GM19240 (cell line): ENCODE measurements around the gene STAG1.
"Not testable (repeated sequence)": the region's sequence is repeated elsewhere in the genome, so short reads cannot be mapped to it uniquely, and the experiment has no call there.

Experiments
- DNase-seq: peaks from one replicate; pipeline ENCODE4 v3.0.0; 2011; ENCODE audit warnings: low spot score; ENCODE audit not compliant: insufficient read length

Gene STAG1

DNA sequence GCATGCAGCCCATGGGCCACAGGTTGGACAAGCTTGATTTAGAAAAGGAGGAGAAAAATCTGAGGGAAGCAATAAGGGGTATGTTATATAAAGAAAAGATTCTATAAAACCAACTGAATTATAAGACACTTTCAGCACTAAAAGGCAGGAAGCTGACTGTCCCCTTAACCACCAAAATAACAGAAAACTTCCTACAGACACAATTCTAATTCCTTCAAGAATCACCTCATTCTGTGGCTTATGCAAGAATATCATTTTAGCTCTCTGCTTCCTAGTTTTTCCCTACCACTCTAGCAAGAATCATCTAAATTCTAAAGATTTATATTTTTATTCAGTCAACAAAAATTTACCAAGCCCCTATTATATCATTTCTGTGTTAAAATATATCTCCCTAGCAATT lies 6.3 kb downstream of the STAG1 start:
- no peak for DNase-seq

DNA sequence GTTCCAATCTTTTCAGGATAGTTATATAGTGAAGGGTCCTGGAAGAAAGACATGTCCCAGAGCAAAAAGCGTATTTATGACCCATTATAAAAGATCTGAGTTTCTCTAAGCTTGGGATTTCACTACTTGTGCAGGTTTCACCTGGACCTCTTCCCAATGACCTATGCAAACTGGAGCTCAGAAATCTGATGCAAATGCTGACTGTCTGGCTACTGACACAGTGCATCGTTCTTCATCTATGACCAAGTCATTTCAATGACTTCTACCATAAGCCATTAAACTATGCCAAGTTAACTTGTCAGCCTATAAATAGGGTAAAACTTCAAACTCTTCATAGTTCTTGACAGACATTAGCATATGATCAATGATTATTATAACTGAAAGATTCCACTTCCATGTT lies 11.1 kb downstream of the STAG1 start:
- no peak for DNase-seq

- DNase-seq, result no peak
Measured at GRCh38 chr3:136740351-136740958, 11.7 kb downstream of the STAG1 start.

GRCh38 chr3:136736950-136737349 lies 15.2 kb downstream of the STAG1 start:
- not testable (repeated sequence) for DNase-seq

DNA sequence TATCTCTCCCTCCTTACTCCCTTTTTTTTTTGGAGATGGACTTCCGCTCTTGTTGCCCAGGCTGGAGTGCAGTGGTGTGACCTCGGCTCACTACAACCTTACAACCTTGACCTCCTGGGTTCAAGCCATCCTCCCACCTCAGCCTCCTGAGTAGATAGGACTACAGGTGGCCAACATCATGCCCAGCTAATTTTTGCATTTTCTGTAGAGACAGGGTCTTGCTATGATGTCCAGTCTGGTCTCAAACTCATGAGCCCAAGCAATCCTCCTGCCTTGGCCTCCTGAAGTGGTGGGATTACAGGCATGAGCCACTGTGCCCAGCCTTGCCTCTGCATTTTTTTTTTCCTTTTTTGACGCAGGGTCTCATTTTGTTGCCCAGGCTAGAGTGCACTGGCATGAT lies 17.1 kb downstream of the STAG1 start:
- DNase-seq, result no peak

GRCh38 chr3:136734382-136735070 lies 17.7 kb downstream of the STAG1 start:
- no peak for DNase-seq

GRCh38 chr3:136733317-136733833 lies 18.8 kb downstream of the STAG1 start:
- no peak for DNase-seq

DNA sequence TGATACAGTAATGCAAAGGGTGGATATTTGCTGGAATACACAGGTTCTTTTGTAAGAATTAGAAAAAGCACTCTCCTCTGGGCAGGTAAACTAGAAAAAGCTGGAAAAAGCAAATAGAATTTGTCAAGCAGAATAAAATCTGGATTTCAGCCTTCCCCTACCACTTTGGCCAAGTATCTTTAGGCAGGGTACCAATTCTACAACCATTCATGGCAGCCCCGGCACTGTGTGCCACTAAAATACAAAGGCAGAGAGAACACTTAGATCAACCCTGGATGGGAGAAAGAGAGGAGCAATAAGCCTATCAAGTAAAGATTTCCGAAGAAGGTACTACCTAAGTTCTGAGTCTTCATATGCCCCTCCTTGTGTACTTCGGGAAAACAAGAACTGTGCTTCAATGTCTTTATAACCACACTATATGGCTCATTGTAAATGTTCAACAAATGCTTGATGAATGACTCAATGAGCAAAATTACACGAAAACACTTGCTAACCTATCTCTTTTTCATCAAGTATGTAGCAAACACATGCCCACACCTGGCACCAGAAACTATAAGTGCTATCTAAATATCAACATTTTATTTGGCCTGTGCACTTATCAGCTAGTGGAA lies 20.8 kb downstream of the STAG1 start:
- no peak for DNase-seq

GRCh38 chr3:136730595-136731273 lies 21.4 kb downstream of the STAG1 start:
- no peak for DNase-seq

- no peak for DNase-seq
Measured at GRCh38 chr3:136728918-136729317, 23.3 kb downstream of the STAG1 start.

DNA sequence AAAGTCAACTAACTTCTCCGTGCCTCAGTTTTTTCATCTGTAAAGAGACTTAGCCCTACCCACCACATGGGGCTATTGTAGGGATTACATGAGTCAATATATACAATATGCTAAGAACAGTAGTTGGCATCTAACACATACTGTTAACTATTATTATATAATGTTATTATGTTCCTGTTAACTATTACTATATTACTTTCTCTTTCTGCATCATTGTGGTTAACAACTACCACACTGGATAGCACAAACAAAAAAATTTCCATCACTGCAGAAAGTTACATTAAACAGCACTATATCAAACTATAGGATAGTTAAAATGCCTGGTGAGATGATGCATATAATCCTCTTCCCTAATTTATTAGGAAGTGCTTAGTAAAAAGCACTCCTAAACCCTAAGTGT lies 23.7 kb downstream of the STAG1 start:
- DNase-seq, result no peak

DNA sequence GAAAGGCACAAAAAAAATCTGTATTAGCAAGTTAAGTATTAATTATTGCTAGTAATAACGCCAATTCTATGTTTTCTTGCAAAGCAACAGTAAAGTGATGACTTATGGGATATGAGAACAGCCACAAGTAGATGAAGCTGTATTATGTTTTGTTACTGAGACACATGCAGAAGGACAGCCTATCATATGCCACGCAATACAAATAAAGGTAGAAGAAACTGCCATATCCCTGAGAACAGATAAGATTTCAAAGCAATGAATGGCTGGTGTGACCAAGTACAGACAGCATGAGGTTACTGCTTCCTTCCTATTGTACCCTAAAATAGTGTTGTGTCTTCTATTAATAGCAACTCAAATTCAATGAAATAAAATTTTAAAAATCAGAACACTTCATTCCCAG lies 26.7 kb downstream of the STAG1 start:
- no peak for DNase-seq

DNA sequence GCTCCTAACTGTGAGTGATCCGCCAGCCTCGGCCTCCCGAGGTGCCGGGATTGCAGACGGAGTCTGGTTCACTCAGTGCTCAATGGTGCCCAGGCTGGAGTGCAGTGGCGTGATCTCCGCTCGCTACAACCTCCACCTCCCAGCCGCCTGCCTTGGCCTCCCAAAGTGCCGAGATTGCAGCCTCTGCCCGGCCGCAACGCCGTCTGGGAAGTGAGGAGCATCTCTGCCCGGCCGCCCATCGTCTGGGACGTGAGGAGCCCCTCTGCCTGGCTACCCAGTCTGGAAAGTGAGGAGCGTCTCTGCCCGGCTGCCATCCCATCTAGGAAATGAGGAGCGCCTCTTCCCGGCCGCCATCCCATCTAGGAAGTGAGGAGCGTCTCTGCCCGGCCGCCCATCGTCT lies 29.3 kb downstream of the STAG1 start:
- DNase-seq, result not testable (repeated sequence)

- DNase-seq, result not testable (repeated sequence)
Measured at GRCh38 chr3:136722399-136722798, 29.8 kb downstream of the STAG1 start.

DNA sequence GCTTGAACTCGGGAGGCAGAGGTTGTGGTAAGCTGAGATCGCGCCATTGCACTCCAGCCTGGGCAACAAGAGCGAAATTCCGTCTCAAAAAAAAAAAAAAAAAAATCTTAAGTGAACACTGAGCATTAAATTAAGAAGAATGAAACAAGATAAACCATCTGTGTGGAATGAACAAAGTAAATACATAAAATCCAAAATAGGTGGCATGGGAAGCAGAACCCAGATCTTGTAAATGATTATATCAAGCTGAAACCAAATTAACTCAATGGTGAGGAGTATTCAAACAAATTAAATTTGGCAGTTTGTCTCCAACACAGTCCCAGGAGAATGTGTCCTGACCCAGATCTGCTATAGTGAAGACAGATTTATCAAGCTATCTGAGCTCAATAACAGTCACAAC lies 32.1 kb downstream of the STAG1 start:
- DNase-seq, result no peak

GRCh38 chr3:136716629-136717028 lies 35.5 kb downstream of the STAG1 start:
- DNase-seq, result no peak

- DNase-seq, result no peak
Measured at GRCh38 chr3:136714020-136714419, 38.2 kb downstream of the STAG1 start.

GRCh38 chr3:136712941-136713340 lies 39.2 kb downstream of the STAG1 start:
- no peak for DNase-seq

GRCh38 chr3:136711888-136712287 lies 40.3 kb downstream of the STAG1 start:
- DNase-seq, result not testable (repeated sequence)

DNA sequence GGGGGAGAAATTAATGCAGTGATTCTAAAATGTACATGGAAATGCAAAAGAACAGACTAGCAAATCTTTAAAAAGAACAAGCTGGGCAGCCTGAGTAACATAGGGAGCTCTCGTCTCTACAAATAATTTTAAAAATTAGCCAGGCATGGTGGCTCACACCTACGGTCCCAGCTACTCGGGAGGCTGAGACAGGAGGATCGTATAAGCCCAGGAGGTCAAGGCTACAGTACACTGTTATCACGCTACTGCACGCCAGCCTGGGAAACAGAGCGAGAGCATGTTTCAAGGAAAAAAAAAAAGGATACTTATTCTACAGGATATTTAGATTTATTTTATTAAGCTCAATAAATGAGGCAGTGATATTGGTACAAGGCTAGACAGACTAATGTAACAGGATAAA lies 40.9 kb downstream of the STAG1 start:
- no peak for DNase-seq

DNA sequence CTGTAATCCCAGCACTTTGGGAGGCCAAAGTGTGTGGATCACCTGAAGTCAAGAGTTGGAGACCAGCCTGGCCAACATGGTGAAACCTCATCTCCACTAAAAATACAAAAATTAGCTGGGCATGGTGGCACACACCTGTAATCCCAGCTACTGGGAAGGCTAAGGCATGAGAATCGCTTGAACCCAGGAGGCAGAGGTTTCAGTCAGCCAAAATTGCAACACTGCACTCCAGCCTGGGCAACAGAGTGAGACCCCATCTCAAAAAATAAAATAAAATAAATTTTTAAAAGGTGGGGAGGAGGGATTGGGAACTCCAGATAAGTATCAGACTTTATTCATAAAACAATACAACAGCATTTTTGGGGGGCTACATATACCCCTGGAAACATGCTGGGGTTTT lies 42.4 kb downstream of the STAG1 start:
- DNase-seq, result not testable (repeated sequence)

DNA sequence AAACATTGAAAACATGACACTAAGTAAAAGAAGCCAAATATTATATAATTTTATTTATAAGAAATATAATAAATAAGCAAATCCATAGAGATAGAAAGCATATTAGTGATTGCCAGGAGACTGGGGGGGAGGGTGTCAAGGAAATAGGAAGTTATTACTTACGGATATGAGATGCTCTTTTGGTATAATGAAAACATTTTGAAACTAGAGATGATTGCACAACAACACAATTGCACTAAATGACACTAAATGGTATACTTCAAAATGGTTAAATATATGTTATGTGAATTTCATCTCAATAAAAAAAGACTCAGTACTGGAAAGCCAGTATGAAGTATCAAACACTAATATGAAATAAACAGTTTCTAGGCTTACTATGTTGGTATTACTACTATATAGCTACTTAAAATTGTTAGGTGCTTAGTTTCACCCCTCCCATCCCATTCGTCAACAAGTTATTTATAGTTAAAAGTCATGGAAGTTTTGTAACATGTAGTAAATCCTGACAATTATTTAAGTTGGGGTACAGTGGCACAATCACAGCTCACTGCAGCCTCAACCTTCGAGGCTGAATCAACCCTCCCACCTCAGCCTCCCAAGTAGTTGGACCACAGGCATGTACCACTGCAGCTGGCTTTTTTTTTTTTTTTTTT lies 43.7 kb downstream of the STAG1 start:
- no peak for DNase-seq
